ENCODE results near the gene AGR3.

The AGR3 gene

GRCh38 chr7:16851829-16852228 is 30.0 kb downstream of the AGR3 start:
- no peak overlapping the region for H3K4me3 ChIP-seq (ENCODE audit: extremely low read depth, insufficient read depth, low read length, poor library complexity, severe bottlenecking)
- no peak overlapping the region for H3K27ac ChIP-seq (ENCODE audit: low read depth, low read length, severe bottlenecking)
- no peaks in the 10 kb centered on the region for H3K36me3 ChIP-seq (ENCODE audit: control insufficient read depth, insufficient read depth, low read length)
- WGBS, 2 experiments (ENCODE audit: insufficient coverage in 2 of 2): 100% methylated on average over 1 of the region's 2 CpGs; no CpG with 5 or more reads in 1 of the 2 experiments
- no peaks in the 10 kb centered on the region for H3K9me3 ChIP-seq (ENCODE audit: control insufficient read depth, low read length)
- peaks cover 8% of the 10 kb centered on the region for H3K4me1 ChIP-seq (ENCODE audit: control insufficient read depth, insufficient read depth, low read length, poor library complexity, severe bottlenecking)

- H3K27ac ChIP-seq (ENCODE audit: low read depth, low read length, severe bottlenecking): no peak overlapping the region
- WGBS, 2 experiments (ENCODE audit: insufficient coverage in 2 of 2): 95 to 96% methylated on average over 33 to 35 of the region's 44 CpGs
- peaks cover 8% of the 10 kb centered on the region for H3K4me1 ChIP-seq (ENCODE audit: control insufficient read depth, insufficient read depth, low read length, poor library complexity, severe bottlenecking)
- H3K36me3 ChIP-seq (ENCODE audit: control insufficient read depth, insufficient read depth, low read length): no peaks in the 10 kb centered on the region
- no peaks in the 10 kb centered on the region for H3K9me3 ChIP-seq (ENCODE audit: control insufficient read depth, low read length)
- no peak overlapping the region for H3K4me3 ChIP-seq (ENCODE audit: extremely low read depth, insufficient read depth, low read length, poor library complexity, severe bottlenecking)
Measured at GRCh38 chr7:16850614-16851466, 30.9 kb downstream of the AGR3 start.

- Histone ChIP-seq H3K4me3 (ENCODE audit: extremely low read depth, insufficient read depth, low read length, poor library complexity, severe bottlenecking) (no peak overlapping the region), H3K9me3 (ENCODE audit: control insufficient read depth, low read length) (no peaks in the 10 kb centered on the region), H3K4me1 (ENCODE audit: control insufficient read depth, insufficient read depth, low read length, poor library complexity, severe bottlenecking) (peaks cover 8% of the 10 kb centered on the region), H3K27ac (ENCODE audit: low read depth, low read length, severe bottlenecking) (no peak overlapping the region), H3K36me3 (ENCODE audit: control insufficient read depth, insufficient read depth, low read length) (no peaks in the 10 kb centered on the region)
- WGBS, 2 experiments (ENCODE audit: insufficient coverage in 2 of 2): 87 to 98% methylated on average over 7 to 10 of the region's 12 CpGs
Measured at GRCh38 chr7:16849296-16850148, 32.3 kb downstream of the AGR3 start.

DNA sequence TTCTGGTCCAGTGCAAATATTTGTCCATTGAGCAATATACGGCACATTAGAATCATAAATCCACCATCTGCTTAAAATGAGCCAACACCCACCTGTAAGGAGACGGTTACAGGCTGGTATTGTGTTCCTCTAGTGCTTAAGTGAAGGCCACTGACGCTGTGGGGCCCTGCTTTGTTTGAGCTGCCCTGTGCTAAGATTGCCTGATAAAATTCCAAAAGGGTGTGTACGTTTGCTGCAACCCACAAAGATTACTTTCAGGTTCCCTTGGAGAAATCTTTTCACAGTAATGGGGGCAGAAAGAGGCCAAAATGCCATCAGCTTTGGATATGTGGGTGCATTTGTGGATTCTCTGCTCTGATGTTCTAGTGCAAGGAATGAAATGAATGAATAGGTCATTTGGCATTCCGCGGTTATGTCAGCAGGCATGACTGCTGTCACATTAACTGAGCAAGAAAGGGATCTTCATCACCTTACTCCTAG is 34.4 kb downstream of the AGR3 start:
- Histone ChIP-seq H3K4me3 (ENCODE audit: extremely low read depth, insufficient read depth, low read length, poor library complexity, severe bottlenecking) (no peak overlapping the region), H3K36me3 (ENCODE audit: control insufficient read depth, insufficient read depth, low read length) (no peaks in the 10 kb centered on the region), H3K9me3 (ENCODE audit: control insufficient read depth, low read length) (no peaks in the 10 kb centered on the region), H3K4me1 (ENCODE audit: control insufficient read depth, insufficient read depth, low read length, poor library complexity, severe bottlenecking) (peaks cover 8% of the 10 kb centered on the region), H3K27ac (ENCODE audit: low read depth, low read length, severe bottlenecking) (no peak overlapping the region)
- 60 to 84% methylated on average over 1 to 6 of the region's 6 CpGs for WGBS, 2 experiments (ENCODE audit: insufficient coverage in 2 of 2)

DNA sequence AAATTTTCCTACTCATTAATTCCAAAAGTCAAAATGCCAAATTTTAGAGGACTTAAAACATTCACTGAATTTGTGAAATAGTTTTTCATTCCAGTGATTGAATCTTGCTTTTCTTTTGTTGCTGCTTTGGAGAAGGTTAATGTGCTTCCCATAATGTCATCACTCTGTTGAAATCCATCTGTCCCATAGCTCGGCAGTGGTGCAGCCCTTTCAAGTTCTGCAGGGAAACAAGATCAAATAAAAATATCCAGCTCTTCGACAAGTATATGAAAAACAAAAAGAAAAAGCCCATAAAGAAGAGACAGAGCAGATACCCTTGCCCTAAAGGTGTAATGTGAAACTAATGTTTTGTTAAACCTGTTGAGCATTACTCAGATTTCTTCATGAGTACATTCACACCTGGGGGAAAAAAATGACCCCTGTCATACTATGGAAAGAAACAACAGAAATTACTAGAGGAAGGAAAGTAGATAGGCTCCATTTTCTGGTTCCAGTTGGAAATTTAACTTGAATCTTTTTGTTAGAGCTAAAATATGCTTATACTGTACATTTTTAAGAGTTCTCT is 35.1 kb downstream of the AGR3 start:
- Histone ChIP-seq H3K27ac (ENCODE audit: low read depth, low read length, severe bottlenecking) (no peak overlapping the region), H3K4me3 (ENCODE audit: extremely low read depth, insufficient read depth, low read length, poor library complexity, severe bottlenecking) (no peak overlapping the region), H3K36me3 (ENCODE audit: control insufficient read depth, insufficient read depth, low read length) (no peaks in the 10 kb centered on the region), H3K4me1 (ENCODE audit: control insufficient read depth, insufficient read depth, low read length, poor library complexity, severe bottlenecking) (peaks cover 11% of the 10 kb centered on the region), H3K9me3 (ENCODE audit: control insufficient read depth, low read length) (no peaks in the 10 kb centered on the region)
- 100% methylated on average over 1 of the region's 2 CpGs; no CpG with 5 or more reads in 1 of the 2 experiments for WGBS, 2 experiments (ENCODE audit: insufficient coverage in 2 of 2)

DNA sequence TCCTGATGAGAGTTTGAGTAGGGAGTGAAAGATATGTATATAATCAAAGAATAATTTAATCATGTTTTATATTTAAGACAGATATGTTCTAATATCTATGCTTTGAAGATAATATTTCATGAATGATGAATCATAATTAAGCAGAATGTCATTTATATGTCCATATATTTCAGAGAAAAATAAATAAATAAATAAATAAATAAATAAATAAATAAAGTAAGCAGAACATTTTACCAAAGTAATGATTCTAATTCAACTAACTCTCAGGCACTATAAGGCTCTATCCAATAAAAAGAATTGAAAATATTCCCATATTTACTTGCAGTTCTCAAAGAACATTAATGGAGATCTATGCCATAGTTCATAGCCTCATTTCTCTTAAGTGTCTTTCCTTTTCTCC is 36.0 kb downstream of the AGR3 start:
- Histone ChIP-seq H3K4me3 (ENCODE audit: extremely low read depth, insufficient read depth, low read length, poor library complexity, severe bottlenecking) (no peak overlapping the region), H3K9me3 (ENCODE audit: control insufficient read depth, low read length) (no peaks in the 10 kb centered on the region), H3K4me1 (ENCODE audit: control insufficient read depth, insufficient read depth, low read length, poor library complexity, severe bottlenecking) (peaks cover 15% of the 10 kb centered on the region), H3K27ac (ENCODE audit: low read depth, low read length, severe bottlenecking) (no peak overlapping the region), H3K36me3 (ENCODE audit: control insufficient read depth, insufficient read depth, low read length) (no peaks in the 10 kb centered on the region)

DNA sequence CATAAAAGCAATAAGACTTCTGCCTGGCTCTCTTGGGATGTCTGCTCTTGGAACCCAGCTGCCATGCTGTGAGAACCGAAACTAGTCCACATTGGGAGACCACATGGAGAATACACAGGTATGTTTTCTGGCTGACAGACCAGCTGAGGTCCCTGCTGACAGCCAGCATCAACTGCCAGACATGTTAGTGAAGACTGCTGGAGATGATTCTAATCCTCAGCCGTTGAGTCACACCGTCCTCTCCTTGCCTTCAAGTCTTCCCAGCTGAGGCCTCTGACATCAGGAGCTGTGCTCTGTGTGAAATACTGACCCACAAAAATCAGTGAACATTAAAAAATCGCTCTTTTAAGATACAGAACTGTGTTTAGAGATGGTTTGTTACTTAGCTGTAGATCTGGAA is 40.1 kb downstream of the AGR3 start:
- H3K4me3 ChIP-seq (ENCODE audit: extremely low read depth, insufficient read depth, low read length, poor library complexity, severe bottlenecking): no peak overlapping the region
- H3K36me3 ChIP-seq (ENCODE audit: control insufficient read depth, insufficient read depth, low read length): no peaks in the 10 kb centered on the region
- peaks cover 7% of the 10 kb centered on the region for H3K4me1 ChIP-seq (ENCODE audit: control insufficient read depth, insufficient read depth, low read length, poor library complexity, severe bottlenecking)
- H3K9me3 ChIP-seq (ENCODE audit: control insufficient read depth, low read length): no peaks in the 10 kb centered on the region
- 83 to 100% methylated on average over 1 to 3 of the region's 4 CpGs for WGBS, 2 experiments (ENCODE audit: insufficient coverage in 2 of 2)
- H3K27ac ChIP-seq (ENCODE audit: low read depth, low read length, severe bottlenecking): no peak overlapping the region

DNA sequence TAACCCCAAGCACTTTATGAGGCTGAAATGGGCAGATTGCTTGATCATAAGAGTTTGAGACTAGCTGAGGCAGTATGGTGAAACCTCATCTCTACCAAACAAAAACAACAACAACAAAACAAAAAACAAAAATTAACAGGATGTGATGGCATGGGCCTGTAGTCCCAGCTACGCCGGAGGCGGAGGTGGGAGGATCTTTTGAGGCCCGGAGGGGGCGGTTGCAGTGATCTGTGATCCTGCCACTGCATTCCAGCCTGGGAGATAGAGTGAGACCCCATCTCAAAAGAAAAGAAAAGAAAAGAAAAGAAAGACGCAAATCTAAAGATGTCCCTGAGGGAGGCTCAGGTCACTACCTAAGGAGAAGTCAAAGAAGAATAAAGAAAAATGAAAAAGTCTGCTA is 41.7 kb downstream of the AGR3 start:
- H3K4me3 ChIP-seq (ENCODE audit: extremely low read depth, insufficient read depth, low read length, poor library complexity, severe bottlenecking): no peak overlapping the region
- 73 to 80% methylated on average over 2 to 5 of the region's 6 CpGs for WGBS, 2 experiments (ENCODE audit: insufficient coverage in 2 of 2)
- no peaks in the 10 kb centered on the region for H3K36me3 ChIP-seq (ENCODE audit: control insufficient read depth, insufficient read depth, low read length)
- no peak overlapping the region for H3K27ac ChIP-seq (ENCODE audit: low read depth, low read length, severe bottlenecking)
- H3K4me1 ChIP-seq (ENCODE audit: control insufficient read depth, insufficient read depth, low read length, poor library complexity, severe bottlenecking): peaks cover 7% of the 10 kb centered on the region
- H3K9me3 ChIP-seq (ENCODE audit: control insufficient read depth, low read length): no peaks in the 10 kb centered on the region

DNA sequence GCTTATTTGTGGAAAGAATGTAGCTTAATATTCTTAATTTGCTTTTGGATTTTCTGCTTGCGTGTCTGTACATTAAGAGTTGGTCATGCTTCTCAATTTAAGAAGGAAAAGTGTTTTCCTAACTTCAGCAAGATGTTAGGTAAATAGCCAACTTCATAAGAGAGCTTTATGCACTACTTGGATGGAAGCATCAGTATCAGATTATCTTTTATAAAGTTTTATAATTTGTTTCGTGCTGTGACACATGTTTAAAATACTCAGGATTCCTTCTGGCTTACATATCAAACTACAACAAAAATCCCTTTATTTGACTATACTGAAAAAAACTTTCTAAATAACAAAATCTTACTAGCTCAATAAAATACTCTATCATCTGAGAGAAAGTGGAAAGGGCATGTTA is 42.1 kb downstream of the AGR3 start:
- H3K4me3 ChIP-seq (ENCODE audit: extremely low read depth, insufficient read depth, low read length, poor library complexity, severe bottlenecking): no peak overlapping the region
- WGBS, 2 experiments (ENCODE audit: insufficient coverage in 2 of 2): 100% methylated on average over 1 of the region's 2 CpGs; no CpG with 5 or more reads in 1 of the 2 experiments
- H3K36me3 ChIP-seq (ENCODE audit: control insufficient read depth, insufficient read depth, low read length): no peaks in the 10 kb centered on the region
- H3K9me3 ChIP-seq (ENCODE audit: control insufficient read depth, low read length): no peaks in the 10 kb centered on the region
- no peak overlapping the region for H3K27ac ChIP-seq (ENCODE audit: low read depth, low read length, severe bottlenecking)
- peaks cover 7% of the 10 kb centered on the region for H3K4me1 ChIP-seq (ENCODE audit: control insufficient read depth, insufficient read depth, low read length, poor library complexity, severe bottlenecking)

DNA sequence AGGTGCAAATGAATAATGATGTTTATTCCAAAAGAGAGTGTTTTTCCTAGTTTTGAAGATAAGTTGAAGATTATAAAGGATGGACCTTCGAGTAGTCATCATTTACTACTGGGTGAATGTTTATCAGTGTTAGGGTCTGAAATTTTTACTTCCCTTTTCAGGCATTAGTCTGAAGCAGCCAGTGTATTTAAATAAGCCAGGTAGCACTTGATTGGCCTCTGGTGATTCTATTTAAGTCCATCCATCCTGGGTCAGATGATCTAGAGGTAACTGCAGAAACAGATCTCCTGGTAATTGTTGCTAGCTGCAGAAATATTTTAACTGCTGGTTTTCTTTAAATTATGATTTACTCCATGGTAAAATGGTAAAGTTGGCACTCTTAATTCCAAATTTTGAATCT is 42.9 kb downstream of the AGR3 start:
- Histone ChIP-seq H3K9me3 (ENCODE audit: control insufficient read depth, low read length) (no peaks in the 10 kb centered on the region), H3K36me3 (ENCODE audit: control insufficient read depth, insufficient read depth, low read length) (no peaks in the 10 kb centered on the region), H3K27ac (ENCODE audit: low read depth, low read length, severe bottlenecking) (no peak overlapping the region), H3K4me3 (ENCODE audit: extremely low read depth, insufficient read depth, low read length, poor library complexity, severe bottlenecking) (no peak overlapping the region), H3K4me1 (ENCODE audit: control insufficient read depth, insufficient read depth, low read length, poor library complexity, severe bottlenecking) (peaks cover 7% of the 10 kb centered on the region)
- 100% methylated on average over 1 of the region's 1 CpG for WGBS, 2 experiments (ENCODE audit: insufficient coverage in 2 of 2)

Measured in mesodermal cell (in vitro differentiated cells).